HepG2 (cell line): ENCODE results near the gene ZNF77. TPM values are rescaled to one million over a fixed set of nuclear protein-coding genes. Genes with fewer than 3 reads are reported as not detected.

Source experiments
- ATAC-seq: fragments of 200-7000 bp; cut with Tn5 transposase; 3 replicates; pipeline ENCODE4 v1.9.1; 2020; ENCODE audit warnings: mild to moderate bottlenecking, moderate library complexity
- BruUV-seq: library from RNA; stranded (reverse); fragments of 400-500 nt; replicated peaks from 2 replicates; lab custom pipeline; 2021; lab: Mats Ljungman, UMichigan
- CTCF ChIA-PET: fragments of 300-600 bp; formaldehyde crosslinking; extraction: SDS; loops from one replicate; lab custom pipeline; 2021; ENCODE audit warnings: low total read pairs, inconsistent platforms, low intra/inter-chr PET ratio; lab: Yijun Ruan, JAX
- POLR2A ChIA-PET: fragments of 350-600 bp; sonication (Branson Sonifier 250); formaldehyde crosslinking; loops from one replicate; lab custom pipeline; 2020; ENCODE audit warnings: antibody characterized with exemption, inconsistent platforms; lab: Yijun Ruan, JAX
- DNase-seq: peaks from one replicate; pipeline ENCODE4 v3.0.0-alpha.2; 2015; ENCODE audit warnings: low spot score
- FAIRE-seq: peaks from 3 replicates; lab custom pipeline; 2011; peaks lifted over from hg19 to GRCh38; lab: Jason Lieb, UNC
- H2AFZ ChIP-seq: one replicate; pipeline ENCODE4 v1.6.1; 2011; ENCODE audit warnings: low read length, inconsistent platforms
- H3K27ac ChIP-seq: fragments of 300-600 bp; 3 replicates; pipeline ENCODE4 v1.8.0; 2011; ENCODE audit warnings: mixed run types, mild to moderate bottlenecking, mixed read lengths, low read length, inconsistent platforms; ENCODE audit not compliant: insufficient read depth; ENCODE audit errors: extremely low read length
- H3K27me3 ChIP-seq, 2 experiments: fragments of 200-600 bp in 1 of 2; 2 replicates in 1 of 2; 3 replicates in 1 of 2; pipeline versions ENCODE4 v1.6.0 to v1.8.0; 2011; ENCODE audit warnings: low read length in 2 of 2, mild to moderate bottlenecking in 2 of 2, moderate library complexity in 2 of 2, inconsistent platforms in 1 of 2; ENCODE audit not compliant: insufficient read depth in 2 of 2, control insufficient read depth in 1 of 2
- H3K36me3 ChIP-seq, 2 experiments: fragments of 200-600 bp in 1 of 2; replicated peaks in 1 of 2; 2 replicates in 1 of 2; 3 replicates in 1 of 2; pipeline versions ENCODE4 v1.5.1 to v1.8.0; 2011; ENCODE audit warnings: low read length in 2 of 2, inconsistent platforms in 1 of 2; ENCODE audit not compliant: insufficient read depth in 2 of 2, control insufficient read depth in 1 of 2
- H3K4me1 ChIP-seq: 2 replicates; pipeline ENCODE4 v1.5.1; 2012; ENCODE audit warnings: low read length, inconsistent platforms; ENCODE audit not compliant: insufficient read depth
- H3K4me2 ChIP-seq: 2 replicates; pipeline ENCODE4 v1.6.0; 2011; ENCODE audit warnings: low read depth, low read length, inconsistent platforms
- H3K4me3 ChIP-seq, 3 experiments: fragments of 200-600 bp in 1 of 3; sonication (generic), shearing (Covaris generic) in 1 of 3; replicated peaks in 1 of 3; 2 replicates each; pipeline ENCODE4 v1.5.1; 2011 to 2016; ENCODE audit warnings: low read length in 3 of 3, inconsistent platforms in 2 of 3, low read depth in 2 of 3, mild to moderate bottlenecking in 2 of 3, control low read depth in 1 of 3, mixed read lengths in 1 of 3; ENCODE audit not compliant: insufficient read depth in 1 of 3
- H3K79me2 ChIP-seq: one replicate; pipeline ENCODE4 v1.6.1; 2011; ENCODE audit warnings: low read length, inconsistent platforms; ENCODE audit not compliant: insufficient read depth
- H3K9ac ChIP-seq: 2 replicates; pipeline ENCODE4 v1.6.0; 2011; ENCODE audit warnings: mild to moderate bottlenecking, low read depth, low read length, inconsistent platforms; ENCODE audit not compliant: insufficient read depth
- H3K9me3 ChIP-seq: 2 replicates; pipeline ENCODE4 v1.5.1; 2012; ENCODE audit warnings: mild to moderate bottlenecking, low read length
- H4K20me1 ChIP-seq: 2 replicates; pipeline ENCODE4 v1.6.0; 2011; ENCODE audit warnings: inconsistent platforms, mild to moderate bottlenecking, low read length, moderate library complexity; ENCODE audit not compliant: insufficient read depth
- ATF3 ChIP-seq: sonication (generic); formaldehyde crosslinking; IDR thresholded peaks from 2 replicates; pipeline ENCODE4 v1.4.0; 2020; ENCODE audit warnings: missing genetic modification reagents
- CEBPB ChIP-seq: IDR thresholded peaks from 2 replicates; pipeline ENCODE4 v1.6.1; 2011; ENCODE audit warnings: low read depth, low read length, improper control_type of control experiment, borderline replicate concordance
- EED ChIP-seq: sonication (generic); formaldehyde crosslinking; IDR thresholded peaks from 2 replicates; pipeline ENCODE4 v1.5.0; 2020; ENCODE audit warnings: mild to moderate bottlenecking, missing genetic modification reagents
- ELF1 ChIP-seq: sonication (generic); formaldehyde crosslinking; IDR thresholded peaks from 2 replicates; pipeline ENCODE4 v1.4.0; 2020; ENCODE audit warnings: missing genetic modification reagents
- GFI1 ChIP-seq: sonication (generic); formaldehyde crosslinking; IDR thresholded peaks from 2 replicates; pipeline ENCODE4 v1.5.0; 2020; ENCODE audit warnings: missing genetic modification reagents, mild to moderate bottlenecking, borderline replicate concordance
- GLI4 ChIP-seq: sonication (generic); formaldehyde crosslinking; IDR thresholded peaks from 2 replicates; pipeline ENCODE4 v1.5.1; 2020; ENCODE audit warnings: missing genetic modification reagents, mild to moderate bottlenecking, moderate library complexity, borderline replicate concordance
- HNRNPUL1 ChIP-seq: fragments of 200-400 bp; formaldehyde crosslinking; IDR thresholded peaks from 2 replicates; pipeline ENCODE4 v1.6.1; 2017; ENCODE audit warnings: low read depth, mild to moderate bottlenecking, low read length, moderate library complexity
- IKZF5 ChIP-seq: IDR thresholded peaks from 2 replicates; pipeline ENCODE4 v1.6.1; 2018; ENCODE audit warnings: missing genetic modification reagents, mild to moderate bottlenecking, missing compliant biosample characterization
- MLLT10 ChIP-seq: sonication (generic); formaldehyde crosslinking; IDR thresholded peaks from 2 replicates; pipeline ENCODE4 v1.4.0; 2020; ENCODE audit warnings: missing genetic modification reagents
- NFAT5 ChIP-seq: sonication (generic); formaldehyde crosslinking; IDR thresholded peaks from 2 replicates; pipeline ENCODE4 v1.4.0; 2020; ENCODE audit warnings: missing genetic modification reagents
- NFYB ChIP-seq: sonication (generic); formaldehyde crosslinking; IDR thresholded peaks from 2 replicates; pipeline ENCODE4 v1.4.0; 2020; ENCODE audit warnings: missing genetic modification reagents
- NFYC ChIP-seq: IDR thresholded peaks from 2 replicates; pipeline ENCODE4 v1.6.1; 2016; ENCODE audit warnings: missing genetic modification reagents, missing compliant biosample characterization
- POLR2G ChIP-seq: fragments of 200-400 bp; formaldehyde crosslinking; IDR thresholded peaks from 2 replicates; pipeline ENCODE4 v1.6.1; 2018; ENCODE audit warnings: mild to moderate bottlenecking, low read depth, low read length, moderate library complexity
- RFX1 ChIP-seq: fragments of 450-650 bp; IDR thresholded peaks from 2 replicates; pipeline ENCODE4 v1.6.1; 2017
- ZC3H4 ChIP-seq: sonication (generic); formaldehyde crosslinking; IDR thresholded peaks from 2 replicates; pipeline ENCODE4 v1.4.0; 2020; ENCODE audit warnings: missing genetic modification reagents, borderline replicate concordance
- ZNF326 ChIP-seq: sonication (generic); formaldehyde crosslinking; IDR thresholded peaks from 2 replicates; pipeline ENCODE4 v1.4.0; 2020; ENCODE audit warnings: missing genetic modification reagents, borderline replicate concordance
- ZNF660 ChIP-seq: sonication (generic); formaldehyde crosslinking; IDR thresholded peaks from 2 replicates; pipeline ENCODE4 v1.5.1; 2020; ENCODE audit warnings: mild to moderate bottlenecking, low read depth, missing genetic modification reagents, borderline replicate concordance
- ZNF746 ChIP-seq: sonication (generic); formaldehyde crosslinking; IDR thresholded peaks from 2 replicates; pipeline ENCODE4 v1.8.0; 2022; ENCODE audit warnings: mild to moderate bottlenecking, missing genetic modification reagents
- WGBS: methylation state at CpG from one replicate; pipeline ENCODE4 v1.1.6; 2017; ENCODE audit warnings: low lambda C conversion rate; 5-methylcytosine and 5-hydroxymethylcytosine counted together
- in situ Hi-C: cut with HindIII; loops from 2 replicates; pipeline ENCODE4 v1.10.0; 2017; ENCODE audit warnings: low pct_unique_long_range_greater_than_20kb; ENCODE audit not compliant: extremely low pct_ligation_motif_present
- intact Hi-C: fragments of 100-400 bp; cut with micrococcal nuclease; formaldehyde crosslinking; loops from one replicate; pipeline ENCODE4 v1.10.0; 2022; ENCODE audit not compliant: unreplicated experiment
- polyA plus RNA-seq, 8 experiments: library from polyadenylated mRNA; depleted of rRNA in 3 of 8; stranded (reverse) in 7 of 8; unstranded in 1 of 8; fragments of >200 nt; fragmentation: Illumina TruSeq in 4 of 8; extraction: Trizol in 4 of 8; gene quantifications; 2 replicates each; pipeline versions ENCODE4 v1.2.1 to v1.2.3, GENCODE V29; 2011 to 2016; ENCODE audit warnings: low read depth in 4 of 8, missing spikeins in 1 of 8, mixed read lengths in 1 of 8; ENCODE audit not compliant: insufficient read depth in 1 of 8
- total RNA-seq, 5 experiments: library from RNA; depleted of rRNA; stranded (reverse); fragments of >200 nt; fragmentation: Illumina TruSeq; extraction: Trizol; gene quantifications; 2 replicates each; pipeline ENCODE4 v1.2.3, GENCODE V29; 2016; ENCODE audit warnings: low read depth in 1 of 5

Gene ZNF77
- total and polyA plus RNA-seq, 2 of the 13 experiments (the other 11 are each of a cell fraction or from before 2014, with no cell fraction given), result 7.1 to 11.5 TPM

GRCh38 chr19:2885736-2886135 is 59.0 kb downstream of the ZNF77 start (continued):
- TF ChIP-seq MLLT10 (CRISPR knock-in tag), result no peak
- no peak for TF ChIP-seq ZNF660
- TF ChIP-seq GLI4 (CRISPR knock-in tag), result no peak
- TF ChIP-seq ZNF746 (CRISPR knock-in tag), result no peak
- no peak for TF ChIP-seq ELF1 (CRISPR knock-in tag)
- no peak for TF ChIP-seq ATF3 (CRISPR knock-in tag)
- no peak for TF ChIP-seq IKZF5 (CRISPR knock-in tag)
- TF ChIP-seq GFI1, result no peak
- no peak for TF ChIP-seq EED (CRISPR knock-in tag)
- no peak for TF ChIP-seq ZNF326

GRCh38 chr19:2883686-2884439 is 60.9 kb downstream of the ZNF77 start:
- H2AFZ ChIP-seq, result no peak overlapping the region
- FAIRE-seq, result no peak
- no peak overlapping the region for H3K9ac ChIP-seq
- H4K20me1 ChIP-seq, result no peaks in the 10 kb centered on the region
- no peak overlapping the region for H3K4me3 ChIP-seq
- no peaks in the 10 kb centered on the region for H3K9me3 ChIP-seq
- no peak overlapping the region for H3K4me2 ChIP-seq
- no peak for DNase-seq
- no peaks in the 10 kb centered on the region for H3K27me3 ChIP-seq
- in situ Hi-C loops, result loop anchor here (10.0 kb wide), 1 partner anchor 229 kb away; no protein-coding TSS in a partner anchor
- no TSS peak for BruUV-seq
- peaks cover 14% of the 10 kb centered on the region for H3K4me1 ChIP-seq
- CTCF ChIA-PET, result no interaction called here
- no peaks in the 10 kb centered on the region for H3K79me2 ChIP-seq
- ATAC-seq, result peak; percentile 65
- no peaks in the 10 kb centered on the region; a peak in 2 of 5 replicates for H3K36me3 ChIP-seq
- POLR2A ChIA-PET, result no interaction called here
- intact Hi-C loops, result no loop called here
- H3K27ac ChIP-seq, result no peak overlapping the region
- TF ChIP-seq NFAT5 (no peak), CEBPB (0 out of 2 replicates have a peak, but pooled peaks have one; percentile 4), RFX1 (no peak), POLR2G (peak; percentile 28; the same call in 1 of the 2 replicates), NFYC (CRISPR knock-in tag) (peak; percentile 78), ZC3H4 (CRISPR knock-in tag) (no peak), HNRNPUL1 (no peak), NFYB (peak; percentile 79)
- 84% methylated on average over 14 of the region's 14 CpGs for WGBS
